IMR-90 (cell line): Measurements from ENCODE around the gene VMAC. TPM values are rescaled to one million over a fixed set of nuclear protein-coding genes. Genes with fewer than 3 reads are reported as not detected.

Experiments
- ATAC-seq: fragments of 200-7000 bp; cut with Tn5 transposase; 2 replicates; pipeline ENCODE4 v1.9.1; 2020; ENCODE audit warnings: low read depth, mild to moderate bottlenecking, moderate library complexity
- BruUV-seq: library from RNA; stranded (reverse); fragments of 400-500 nt; replicated peaks from 2 replicates; lab custom pipeline; 2021; lab: Mats Ljungman, UMichigan
- CTCF ChIA-PET: fragments of 300-600 bp; formaldehyde crosslinking; extraction: SDS; loops from one replicate; lab custom pipeline; 2021; ENCODE audit warnings: antibody characterized with exemption; lab: Yijun Ruan, JAX
- POLR2A ChIA-PET: fragments of 300-600 bp; sonication (Branson Sonifier 250); formaldehyde crosslinking; loops from one replicate; lab custom pipeline; 2022; ENCODE audit warnings: antibody characterized with exemption; ENCODE audit not compliant: unreplicated experiment; lab: Charles Lee
- DNase-seq: peaks from one replicate; pipeline ENCODE4 v3.0.0; 2013
- H2AFZ ChIP-seq: replicated peaks from 2 replicates; pipeline ENCODE3; 2013; ENCODE audit warnings: low read length, mild to moderate bottlenecking; ENCODE audit not compliant: poor library complexity
- H2AK5ac ChIP-seq: 2 replicates; pipeline ENCODE4 v1.6.1; 2013; ENCODE audit warnings: low read depth, low read length, inconsistent platforms
- H2AK9ac ChIP-seq: replicated peaks from 2 replicates; pipeline ENCODE3; 2013; ENCODE audit warnings: mild to moderate bottlenecking, low read depth, low read length, moderate library complexity; ENCODE audit not compliant: poor library complexity
- H2BK120ac ChIP-seq: 2 replicates; pipeline ENCODE4 v1.6.1; 2013; ENCODE audit warnings: low read depth, low read length, inconsistent platforms
- H2BK15ac ChIP-seq: 3 replicates; pipeline ENCODE4 v1.6.1; 2013; ENCODE audit warnings: low read depth, low read length, inconsistent platforms
- H2BK20ac ChIP-seq: 2 replicates; pipeline ENCODE4 v1.6.1; 2013; ENCODE audit warnings: low read depth, mild to moderate bottlenecking, inconsistent platforms, low read length, moderate library complexity
- H2BK5ac ChIP-seq: 2 replicates; pipeline ENCODE4 v1.6.1; 2013; ENCODE audit warnings: mild to moderate bottlenecking, low read depth, low read length, inconsistent platforms; ENCODE audit not compliant: poor library complexity, severe bottlenecking
- H3K14ac ChIP-seq: replicated peaks from 2 replicates; pipeline ENCODE4 v1.6.1; 2013; ENCODE audit warnings: low read depth, low read length, inconsistent platforms
- H3K18ac ChIP-seq: 2 replicates; pipeline ENCODE4 v1.6.1; 2013; ENCODE audit warnings: low read depth, low read length, control low read depth
- H3K23ac ChIP-seq: 2 replicates; pipeline ENCODE4 v1.6.1; 2013; ENCODE audit warnings: low read depth, low read length, inconsistent platforms
- H3K27ac ChIP-seq: 2 replicates; pipeline ENCODE4 v1.5.1; 2013; ENCODE audit warnings: mild to moderate bottlenecking, control low read depth, low read length; ENCODE audit not compliant: insufficient read depth
- H3K27me3 ChIP-seq: 2 replicates; pipeline ENCODE4 v1.6.1; 2013; ENCODE audit warnings: low read length; ENCODE audit not compliant: control insufficient read depth, insufficient read depth
- H3K36me3 ChIP-seq: 2 replicates; pipeline ENCODE4 v1.6.1; 2013; ENCODE audit warnings: low read length, mixed read lengths; ENCODE audit not compliant: control insufficient read depth, insufficient read depth
- H3K4ac ChIP-seq: 2 replicates; pipeline ENCODE4 v1.6.1; 2013; ENCODE audit warnings: low read depth, low read length, inconsistent platforms
- H3K4me1 ChIP-seq: 2 replicates; pipeline ENCODE4 v1.6.1; 2013; ENCODE audit warnings: low read length, mixed read lengths; ENCODE audit not compliant: control insufficient read depth, insufficient read depth
- H3K4me2 ChIP-seq: 2 replicates; pipeline ENCODE4 v1.6.1; 2013; ENCODE audit warnings: low read depth, mild to moderate bottlenecking, control low read depth, low read length, moderate library complexity
- H3K4me3 ChIP-seq: 2 replicates; pipeline ENCODE4 v1.5.1; 2013; ENCODE audit warnings: low read depth, mild to moderate bottlenecking, control low read depth, low read length, moderate library complexity; ENCODE audit not compliant: insufficient read depth
- H3K56ac ChIP-seq: 2 replicates; pipeline ENCODE4 v1.6.1; 2013; ENCODE audit warnings: low read length, inconsistent platforms; ENCODE audit not compliant: insufficient read depth; ENCODE audit errors: extremely low read depth
- H3K79me1 ChIP-seq, 2 experiments: 2 replicates each; pipeline ENCODE4 v1.6.1; 2013; ENCODE audit warnings: low read length in 2 of 2, inconsistent platforms in 1 of 2, low read depth in 1 of 2
- H3K9ac ChIP-seq: 2 replicates; pipeline ENCODE4 v1.6.1; 2013; ENCODE audit warnings: low read depth, low read length, control low read depth
- H3K9me1 ChIP-seq: 2 replicates; pipeline ENCODE4 v1.6.1; 2013; ENCODE audit warnings: low read length, inconsistent platforms; ENCODE audit not compliant: insufficient read depth
- H3K9me3 ChIP-seq: 2 replicates; pipeline ENCODE4 v1.6.1; 2013; ENCODE audit warnings: low read length; ENCODE audit not compliant: control insufficient read depth, insufficient read depth
- H4K20me1 ChIP-seq: 2 replicates; pipeline ENCODE4 v1.6.1; 2013; ENCODE audit warnings: low read length, inconsistent platforms; ENCODE audit not compliant: insufficient read depth
- H4K5ac ChIP-seq: 2 replicates; pipeline ENCODE4 v1.6.1; 2013; ENCODE audit warnings: mild to moderate bottlenecking, low read depth, low read length, control low read depth
- H4K8ac ChIP-seq, 2 experiments: 2 replicates each; pipeline ENCODE4 v1.6.1; 2013; ENCODE audit warnings: low read depth in 2 of 2, low read length in 2 of 2, control low read depth in 1 of 2, inconsistent platforms in 1 of 2
- H4K91ac ChIP-seq: 2 replicates; pipeline ENCODE4 v1.6.1; 2013; ENCODE audit warnings: low read depth, low read length, inconsistent platforms; ENCODE audit not compliant: insufficient read depth
- BHLHE40 ChIP-seq: fragments of 150-350 bp; IDR thresholded peaks from 2 replicates; pipeline ENCODE4 v1.6.1; 2016; ENCODE audit warnings: mild to moderate bottlenecking, low read depth, low read length
- MXI1 ChIP-seq: IDR thresholded peaks from 2 replicates; pipeline ENCODE4 v1.6.1; 2012; ENCODE audit warnings: low read depth, mild to moderate bottlenecking, low read length, moderate library complexity, borderline replicate concordance
- POLR2A ChIP-seq: IDR thresholded peaks from 2 replicates; pipeline ENCODE4 v1.6.1; 2012; ENCODE audit warnings: mild to moderate bottlenecking, low read depth, low read length
- WGBS, 2 experiments: methylation state at CpG; one replicate each; pipeline versions ENCODE4 v1.1.5 to v1.1.7; 2013; ENCODE audit warnings: missing lambda C conversion rate in 2 of 2; ENCODE audit not compliant: insufficient read length in 1 of 2; ENCODE audit errors: extremely low coverage in 2 of 2; 5-methylcytosine and 5-hydroxymethylcytosine counted together
- dilution Hi-C: fragments of 300-500 bp; cut with HindIII; formaldehyde crosslinking; loops from one replicate; pipeline ENCODE4 v1.14.3; 2018; ENCODE audit warnings: low sequenced_read_pairs; ENCODE audit not compliant: unreplicated experiment
- in situ Hi-C: fragments of 300-500 bp; cut with MboI; formaldehyde crosslinking; loops from 3 replicates; pipeline ENCODE4 v1.14.3; 2019; ENCODE audit warnings: low sequenced_read_pairs, inconsistent platforms, mixed read lengths
- intact Hi-C: fragments of 100-400 bp; cut with micrococcal nuclease; formaldehyde crosslinking; loops from 2 replicates; pipeline ENCODE4 v1.10.0; 2022
- polyA plus RNA-seq, 3 experiments: library from polyadenylated mRNA; depleted of rRNA; stranded (reverse); fragments of >200 nt; gene quantifications; 2 replicates each; pipeline ENCODE4 v1.2.3, GENCODE V29; 2012; ENCODE audit warnings: low replicate concordance in 1 of 3
- total RNA-seq: library from RNA; depleted of rRNA; stranded (reverse); fragments of >200 nt; gene quantifications from 2 replicates; pipeline ENCODE4 v1.2.3, GENCODE V29; 2012
- TF ChIP-seq, protein P1 (sequence below): fragments of 150-350 bp; IDR thresholded peaks from 2 replicates; pipeline ENCODE4 v1.6.1; 2017; ENCODE audit warnings: mild to moderate bottlenecking, antibody characterized with exemption, low read length, low read depth

The VMAC gene
- total and polyA plus RNA-seq, 2 of the 4 experiments (the other 2 are of a cell fraction): 1.4 to 3.1 TPM

DNA sequence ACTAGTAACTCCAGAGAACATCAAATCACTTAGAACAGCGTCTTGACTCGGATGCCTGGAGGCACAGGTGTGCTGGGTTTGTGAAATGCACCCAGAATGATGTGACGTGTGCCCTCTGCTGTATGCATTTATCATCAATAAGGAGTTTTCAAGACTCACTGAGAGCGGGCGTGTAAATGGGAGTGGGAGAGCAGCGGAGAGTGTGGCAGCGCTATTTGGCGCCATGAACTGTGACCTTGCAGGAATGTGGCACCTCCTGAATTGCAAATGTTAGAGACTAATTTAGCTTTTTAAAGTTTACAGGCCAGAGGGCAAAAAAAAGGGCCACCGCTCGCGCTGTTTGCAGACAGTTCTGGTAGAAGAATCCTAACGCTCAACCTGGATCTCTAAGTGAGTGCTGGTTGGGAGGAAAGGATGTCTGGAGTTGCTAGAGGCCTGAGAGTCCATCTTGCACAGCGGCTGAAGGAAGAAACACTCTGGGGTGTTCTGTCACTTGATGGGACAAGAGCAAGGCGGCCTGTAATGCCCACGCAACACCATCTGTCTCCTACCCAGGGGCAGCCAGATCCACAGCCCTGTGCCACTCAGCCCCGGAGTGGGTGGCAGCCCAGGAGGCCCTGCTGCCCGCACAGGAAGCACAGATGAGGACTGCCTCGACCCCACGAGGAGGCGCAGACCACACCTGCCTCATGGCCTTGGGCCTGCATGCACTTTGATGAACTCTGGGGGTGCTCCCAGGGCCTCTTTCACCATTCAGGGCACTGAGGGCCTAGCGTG lies 53.6 kb downstream of the VMAC start:
- Histone ChIP-seq H4K5ac (no peak overlapping the region), H3K4me3 (no peak overlapping the region), H2BK20ac (no peak overlapping the region; the same call in 1 of the 2 replicates), H3K4ac (peak overlapping the region; percentile 17; the same call in 1 of the 2 replicates), H2AFZ (peak overlapping the region; percentile 34), H3K79me1 (peaks cover 35 to 99% of the 10 kb centered on the region in 2 experiments), H3K27me3 (no peaks in the 10 kb centered on the region), H2BK5ac (no peak overlapping the region), H2AK9ac (peak overlapping the region; percentile 20), H3K9ac (no peak overlapping the region), H2BK15ac (no peak overlapping the region), H3K56ac (no peak overlapping the region), H3K23ac (no peak overlapping the region), H3K9me3 (no peaks in the 10 kb centered on the region), H3K4me1 (peaks cover 53% of the 10 kb centered on the region), H3K36me3 (no peaks in the 10 kb centered on the region; the same call in 1 of the 2 replicates), H3K14ac (no peak overlapping the region), H3K9me1 (peaks cover 56% of the 10 kb centered on the region), H3K27ac (no peak overlapping the region), H2BK120ac (no peak overlapping the region), H3K4me2 (no peak overlapping the region), H2AK5ac (no peak overlapping the region; the same call in none of the 2 replicates), H4K20me1 (peaks cover 90% of the 10 kb centered on the region), H4K91ac (no peak overlapping the region), H4K8ac (no peak overlapping the region), H3K18ac (no peak overlapping the region)
- WGBS, 2 experiments: 94% methylated on average over 9 of the region's 21 CpGs; no CpG with 5 or more reads in 1 of the 2 experiments
- dilution Hi-C loops (no loop called here), intact Hi-C loops (no loop called here), in situ Hi-C loops (no loop called here)
- TF ChIP-seq, protein P1, sequence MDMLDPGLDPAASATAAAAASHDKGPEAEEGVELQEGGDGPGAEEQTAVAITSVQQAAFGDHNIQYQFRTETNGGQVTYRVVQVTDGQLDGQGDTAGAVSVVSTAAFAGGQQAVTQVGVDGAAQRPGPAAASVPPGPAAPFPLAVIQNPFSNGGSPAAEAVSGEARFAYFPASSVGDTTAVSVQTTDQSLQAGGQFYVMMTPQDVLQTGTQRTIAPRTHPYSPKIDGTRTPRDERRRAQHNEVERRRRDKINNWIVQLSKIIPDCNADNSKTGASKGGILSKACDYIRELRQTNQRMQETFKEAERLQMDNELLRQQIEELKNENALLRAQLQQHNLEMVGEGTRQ: no peak
- TF ChIP-seq BHLHE40: no peak
- no peak for TF ChIP-seq MXI1
- TF ChIP-seq POLR2A: no peak
- POLR2A ChIA-PET: no interaction called here
- DNase-seq: no peak
- CTCF ChIA-PET: interaction anchor here (1.5 kb wide), 1 partner anchor 154 kb away, joined by 5 read pairs; no protein-coding TSS in a partner anchor
- ATAC-seq: no peak
- no TSS peak for BruUV-seq
